ENCODE results near the gene PTGES3.

DNA sequence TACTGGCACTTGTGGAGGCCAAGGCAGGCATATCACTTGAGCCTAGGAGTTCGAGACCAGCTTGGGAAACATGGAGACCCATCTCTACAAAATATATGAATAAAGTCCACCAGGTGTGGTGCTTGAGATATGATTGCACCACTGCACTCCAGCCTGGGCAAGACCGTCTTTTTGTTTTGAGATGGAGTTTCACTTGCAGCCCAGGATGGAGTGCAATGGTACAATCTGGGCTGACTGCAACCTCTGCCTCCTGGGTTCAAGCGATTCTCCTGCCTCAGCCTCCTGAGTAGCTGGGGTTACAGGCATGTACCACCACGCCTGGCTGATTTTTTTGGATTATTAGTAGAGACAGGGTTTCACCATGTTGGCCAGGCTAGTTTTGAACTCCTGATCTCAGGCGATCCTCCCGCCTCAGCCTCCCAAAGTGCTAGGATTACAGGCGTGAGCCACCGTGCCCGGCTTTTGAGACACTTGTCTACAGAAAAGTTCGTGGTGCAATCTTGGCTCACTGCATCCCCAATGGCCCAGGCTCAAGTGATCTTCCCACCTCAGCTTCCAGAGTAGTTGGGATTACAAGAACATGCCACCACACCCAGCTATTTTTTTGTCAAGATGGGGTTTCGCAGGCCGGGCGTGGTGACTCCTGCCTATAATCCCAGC is 26.0 kb downstream of the PTGES3 start:
- TF ChIP-seq, protein P1, sequence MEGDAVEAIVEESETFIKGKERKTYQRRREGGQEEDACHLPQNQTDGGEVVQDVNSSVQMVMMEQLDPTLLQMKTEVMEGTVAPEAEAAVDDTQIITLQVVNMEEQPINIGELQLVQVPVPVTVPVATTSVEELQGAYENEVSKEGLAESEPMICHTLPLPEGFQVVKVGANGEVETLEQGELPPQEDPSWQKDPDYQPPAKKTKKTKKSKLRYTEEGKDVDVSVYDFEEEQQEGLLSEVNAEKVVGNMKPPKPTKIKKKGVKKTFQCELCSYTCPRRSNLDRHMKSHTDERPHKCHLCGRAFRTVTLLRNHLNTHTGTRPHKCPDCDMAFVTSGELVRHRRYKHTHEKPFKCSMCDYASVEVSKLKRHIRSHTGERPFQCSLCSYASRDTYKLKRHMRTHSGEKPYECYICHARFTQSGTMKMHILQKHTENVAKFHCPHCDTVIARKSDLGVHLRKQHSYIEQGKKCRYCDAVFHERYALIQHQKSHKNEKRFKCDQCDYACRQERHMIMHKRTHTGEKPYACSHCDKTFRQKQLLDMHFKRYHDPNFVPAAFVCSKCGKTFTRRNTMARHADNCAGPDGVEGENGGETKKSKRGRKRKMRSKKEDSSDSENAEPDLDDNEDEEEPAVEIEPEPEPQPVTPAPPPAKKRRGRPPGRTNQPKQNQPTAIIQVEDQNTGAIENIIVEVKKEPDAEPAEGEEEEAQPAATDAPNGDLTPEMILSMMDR (IDR thresholded peaks at IDR 0.05), result no peak
- TF ChIP-seq POLR2A (IDR thresholded peaks at IDR 0.05) (no peak), POLR2AphosphoS5 (IDR thresholded peaks at IDR 0.05) (peak in 1 of 3 donors; percentile 3), EP300 (IDR thresholded peaks at IDR 0.05; ENCODE audit: low read depth) (no peak)

All from transverse colon (tissue), 4 donors.